Cardiac muscle cell (in vitro differentiated cells and primary cell): Measurements from ENCODE around the gene RFX5. TPM values are rescaled to one million over a fixed set of nuclear protein-coding genes. Genes with fewer than 3 reads are reported as not detected.

Experiments
- DNase-seq, 2 donors: peaks; one replicate each; pipeline versions ENCODE4 v3.0.0 to v3.0.0-alpha.2; 2010 to 2017; ENCODE audit warnings: low read depth in 1 of 2, low spot score in 1 of 2
- H3K27ac ChIP-seq: fragments of 200-600 bp; sonication (generic); 2 replicates; pipeline ENCODE4 v1.5.1; 2016
- H3K27me3 ChIP-seq: fragments of 200-600 bp; sonication (generic); 2 replicates; pipeline ENCODE4 v1.6.0; 2016; ENCODE audit warnings: control low read depth
- H3K36me3 ChIP-seq: fragments of 200-600 bp; sonication (generic); 2 replicates; pipeline ENCODE4 v1.5.1; 2016; ENCODE audit warnings: control low read depth
- H3K4me1 ChIP-seq: fragments of 200-600 bp; sonication (generic); 2 replicates; pipeline ENCODE4 v1.8.1; 2017; ENCODE audit warnings: low read depth, mild to moderate bottlenecking, mixed run types
- H3K4me3 ChIP-seq: fragments of 200-600 bp; sonication (generic); 2 replicates; pipeline ENCODE4 v1.5.1; 2016; ENCODE audit warnings: mild to moderate bottlenecking
- H3K9me3 ChIP-seq: fragments of 200-600 bp; sonication (generic); 2 replicates; pipeline ENCODE4 v1.5.1; 2017; ENCODE audit warnings: low read depth, mild to moderate bottlenecking, control low read depth
- CTCF ChIP-seq: IDR thresholded peaks from 2 replicates; pipeline ENCODE4 v1.5.1; 2012; ENCODE audit warnings: low read depth, mild to moderate bottlenecking, low read length
- polyA plus RNA-seq: library from polyadenylated mRNA; unstranded; fragments of >200 nt; fragmentation: Nextera tagmentation; extraction: Ambion mirVana; gene quantifications from 2 replicates; pipeline ENCODE4 v1.2.1, GENCODE V29; 2016
- total RNA-seq: library from RNA; depleted of rRNA; stranded (reverse); fragments of >200 nt; gene quantifications from 2 replicates; pipeline ENCODE4 v1.2.3, GENCODE V29; 2016

The RFX5 gene
- total and polyA plus RNA-seq, 2 experiments from 2014 or later: 52.4 to 87.2 TPM

GRCh38 chr1:151342021-151342420 is 5.0 kb downstream of the RFX5 start:
- H3K4me3 ChIP-seq: no peak overlapping the region
- TF ChIP-seq CTCF: no peak
- peaks cover 9% of the 10 kb centered on the region for H3K4me1 ChIP-seq
- no peak for DNase-seq
- H3K27me3 ChIP-seq: no peaks in the 10 kb centered on the region
- H3K27ac ChIP-seq: peak overlapping the region; percentile 15
- H3K36me3 ChIP-seq: peaks cover 11% of the 10 kb centered on the region
- H3K9me3 ChIP-seq: no peaks in the 10 kb centered on the region

- no peaks in the 10 kb centered on the region for H3K27me3 ChIP-seq
- H3K9me3 ChIP-seq: no peaks in the 10 kb centered on the region
- TF ChIP-seq CTCF: peak; percentile 60
- H3K27ac ChIP-seq: peak overlapping the region; percentile 72
- H3K36me3 ChIP-seq: peaks cover 11% of the 10 kb centered on the region
- H3K4me1 ChIP-seq: peaks cover 5% of the 10 kb centered on the region
- DNase-seq: peak; percentile 88 to 89
- no peak overlapping the region for H3K4me3 ChIP-seq
Observed at GRCh38 chr1:151340870-151341754, 5.9 kb downstream of the RFX5 start.

GRCh38 chr1:151336556-151336955 is 10.5 kb downstream of the RFX5 start:
- no peak for TF ChIP-seq CTCF
- no peak overlapping the region for H3K4me3 ChIP-seq
- no peak for DNase-seq
- no peaks in the 10 kb centered on the region for H3K27me3 ChIP-seq
- H3K36me3 ChIP-seq: no peaks in the 10 kb centered on the region
- no peaks in the 10 kb centered on the region for H3K9me3 ChIP-seq
- H3K27ac ChIP-seq: no peak overlapping the region
- H3K4me1 ChIP-seq: no peaks in the 10 kb centered on the region

- Histone ChIP-seq H3K36me3 (no peaks in the 10 kb centered on the region), H3K9me3 (no peaks in the 10 kb centered on the region), H3K27ac (no peak overlapping the region), H3K27me3 (no peaks in the 10 kb centered on the region), H3K4me3 (no peak overlapping the region), H3K4me1 (no peaks in the 10 kb centered on the region)
- TF ChIP-seq CTCF: no peak
- no peak for DNase-seq
Observed at GRCh38 chr1:151334822-151335221, 12.2 kb downstream of the RFX5 start.

GRCh38 chr1:151327903-151328674 is 19.0 kb downstream of the RFX5 start:
- Histone ChIP-seq H3K9me3 (no peaks in the 10 kb centered on the region), H3K4me1 (peaks cover 14% of the 10 kb centered on the region), H3K27ac (peak overlapping the region; percentile 99), H3K27me3 (no peaks in the 10 kb centered on the region), H3K36me3 (no peaks in the 10 kb centered on the region), H3K4me3 (peak overlapping the region; percentile 97)
- no peak for DNase-seq
- TF ChIP-seq CTCF: no peak
